HepG2 (cell line): Measurements from ENCODE around the gene GAS2L2. TPM values are rescaled to one million over a fixed set of nuclear protein-coding genes. Genes with fewer than 3 reads are reported as not detected.

Source experiments
- ARNTL ChIP-seq: sonication (generic); formaldehyde crosslinking; IDR thresholded peaks from 2 replicates; pipeline ENCODE4 v1.4.0; 2020; ENCODE audit warnings: mild to moderate bottlenecking, missing genetic modification reagents
- CENPX ChIP-seq: sonication (generic); formaldehyde crosslinking; IDR thresholded peaks from 2 replicates; pipeline ENCODE4 v1.9.0; 2021; ENCODE audit warnings: mild to moderate bottlenecking, missing genetic modification reagents, moderate library complexity
- HNRNPUL1 ChIP-seq: fragments of 200-400 bp; formaldehyde crosslinking; IDR thresholded peaks from 2 replicates; pipeline ENCODE4 v1.6.1; 2017; ENCODE audit warnings: low read depth, mild to moderate bottlenecking, low read length, moderate library complexity
- KDM5A ChIP-seq: fragments of 200-600 bp; sonication (generic); IDR thresholded peaks from 2 replicates; pipeline ENCODE4 v1.7.0; 2018; ENCODE audit warnings: antibody characterized with exemption, mild to moderate bottlenecking, low read length, borderline replicate concordance
- MTERF4 ChIP-seq: sonication (generic); formaldehyde crosslinking; IDR thresholded peaks from 2 replicates; pipeline ENCODE4 v1.8.0; 2023; ENCODE audit warnings: mild to moderate bottlenecking, missing genetic modification reagents
- MYPOP ChIP-seq: sonication (generic); formaldehyde crosslinking; IDR thresholded peaks from 2 replicates; pipeline ENCODE4 v1.8.1; 2023; ENCODE audit warnings: mild to moderate bottlenecking, moderate library complexity, missing genetic modification reagents
- NR1H2 ChIP-seq: sonication (generic); formaldehyde crosslinking; IDR thresholded peaks from 2 replicates; pipeline ENCODE4 v1.8.1; 2022; ENCODE audit warnings: low read depth, missing genetic modification reagents, borderline replicate concordance
- NR2F6 ChIP-seq, 2 experiments: IDR thresholded peaks; 2 replicates each; pipeline ENCODE4 v1.6.1; 2016; ENCODE audit warnings: antibody characterized with exemption in 1 of 2, mild to moderate bottlenecking in 1 of 2
- PAF1 ChIP-seq: IDR thresholded peaks from 2 replicates; pipeline ENCODE4 v1.6.1; 2016; ENCODE audit warnings: missing genetic modification reagents, missing compliant biosample characterization
- PHF21A ChIP-seq: sonication (generic); formaldehyde crosslinking; IDR thresholded peaks from 2 replicates; pipeline ENCODE4 v1.5.0; 2020; ENCODE audit warnings: mild to moderate bottlenecking, missing genetic modification reagents
- PPARG ChIP-seq: conservative IDR thresholded peaks from 2 replicates; pipeline ENCODE4 v1.6.1; 2016; ENCODE audit warnings: missing biosample characterization, missing genetic modification reagents
- SAFB2 ChIP-seq: sonication (generic); formaldehyde crosslinking; IDR thresholded peaks from 2 replicates; pipeline ENCODE4 v1.5.1; 2020; ENCODE audit warnings: missing genetic modification reagents, low read depth, mild to moderate bottlenecking, borderline replicate concordance
- STAT5B ChIP-seq: sonication (generic); formaldehyde crosslinking; IDR thresholded peaks from 2 replicates; pipeline ENCODE4 v1.4.0; 2020; ENCODE audit warnings: missing genetic modification reagents
- TFAP4 ChIP-seq: sonication (generic); IDR thresholded peaks from 2 replicates; pipeline ENCODE4 v1.6.1; 2016; ENCODE audit warnings: low read depth, borderline replicate concordance
- THAP9 ChIP-seq: sonication (generic); formaldehyde crosslinking; IDR thresholded peaks from 2 replicates; pipeline ENCODE4; 2020; ENCODE audit warnings: missing genetic modification reagents, mild to moderate bottlenecking, borderline replicate concordance
- TOPORS ChIP-seq: sonication (generic); formaldehyde crosslinking; IDR thresholded peaks from 2 replicates; pipeline ENCODE4 v1.8.0; 2023; ENCODE audit warnings: mild to moderate bottlenecking, missing genetic modification reagents
- ZBTB3 ChIP-seq: sonication (generic); formaldehyde crosslinking; IDR thresholded peaks from 2 replicates; pipeline ENCODE4 v1.4.0; 2020; ENCODE audit warnings: low read depth, mild to moderate bottlenecking, moderate library complexity, missing genetic modification reagents, borderline replicate concordance
- ZNF335 ChIP-seq: sonication (generic); formaldehyde crosslinking; IDR thresholded peaks from 2 replicates; pipeline ENCODE4 v1.4.0; 2020; ENCODE audit warnings: missing genetic modification reagents
- ZNF451 ChIP-seq: sonication (generic); formaldehyde crosslinking; IDR thresholded peaks from 2 replicates; pipeline ENCODE4 v1.5.0; 2020; ENCODE audit warnings: mild to moderate bottlenecking, missing genetic modification reagents
- ZNF576 ChIP-seq: sonication (generic); formaldehyde crosslinking; IDR thresholded peaks from 2 replicates; pipeline ENCODE4 v1.4.0; 2020; ENCODE audit warnings: mild to moderate bottlenecking, missing genetic modification reagents
- ZNF747 ChIP-seq: sonication (generic); formaldehyde crosslinking; IDR thresholded peaks from 2 replicates; pipeline ENCODE4 v1.8.1; 2023; ENCODE audit warnings: missing genetic modification reagents, mild to moderate bottlenecking, borderline replicate concordance
- ZSCAN12 ChIP-seq: sonication (generic); formaldehyde crosslinking; IDR thresholded peaks from 2 replicates; pipeline ENCODE4 v1.9.0; 2021; ENCODE audit warnings: mild to moderate bottlenecking, missing genetic modification reagents
- ZSCAN31 ChIP-seq: sonication (generic); formaldehyde crosslinking; IDR thresholded peaks from 2 replicates; pipeline ENCODE4 v1.5.0; 2020; ENCODE audit warnings: low read depth, mild to moderate bottlenecking, missing genetic modification reagents
- polyA plus RNA-seq, 8 experiments: library from polyadenylated mRNA; depleted of rRNA in 3 of 8; stranded (reverse) in 7 of 8; unstranded in 1 of 8; fragments of >200 nt; fragmentation: Illumina TruSeq in 4 of 8; extraction: Trizol in 4 of 8; gene quantifications; 2 replicates each; pipeline versions ENCODE4 v1.2.1 to v1.2.3, GENCODE V29; 2011 to 2016; ENCODE audit warnings: low read depth in 4 of 8, missing spikeins in 1 of 8, mixed read lengths in 1 of 8; ENCODE audit not compliant: insufficient read depth in 1 of 8
- total RNA-seq, 5 experiments: library from RNA; depleted of rRNA; stranded (reverse); fragments of >200 nt; fragmentation: Illumina TruSeq; extraction: Trizol; gene quantifications; 2 replicates each; pipeline ENCODE4 v1.2.3, GENCODE V29; 2016; ENCODE audit warnings: low read depth in 1 of 5

Gene GAS2L2
- total and polyA plus RNA-seq, 2 of the 13 experiments (the other 11 are each of a cell fraction or from before 2014, with no cell fraction given), result not detected

- TF ChIP-seq ZNF576, result no peak
- TF ChIP-seq STAT5B (CRISPR knock-in tag), result no peak
- no peak for TF ChIP-seq PAF1 (CRISPR knock-in tag)
- TF ChIP-seq ZBTB3 (CRISPR knock-in tag), result no peak
- 0 out of 2 replicates have a peak, but pooled peaks have one; percentile 60 for TF ChIP-seq ARNTL
- TF ChIP-seq CENPX (CRISPR knock-in tag), result no peak
- no peak for TF ChIP-seq HNRNPUL1
- TF ChIP-seq ZSCAN31 (CRISPR knock-in tag), result peak; percentile 92
- peak; percentile 64; the same call in 1 of the 2 replicates for TF ChIP-seq NR1H2
- peak; percentile 59; the same call in 1 of the 2 replicates for TF ChIP-seq SAFB2 (CRISPR knock-in tag)
- TF ChIP-seq PHF21A, result peak; percentile 81
- TF ChIP-seq PPARG (CRISPR knock-in tag), result peak; percentile 65
- TF ChIP-seq ZNF335, result no peak
- no peak for TF ChIP-seq ZSCAN12 (CRISPR knock-in tag)
- TF ChIP-seq MYPOP (CRISPR knock-in tag), result peak; percentile 99
- TF ChIP-seq NR2F6 (IDR thresholded peaks at IDR 0.05), result no peak
- peak; percentile 35; the same call in 1 of the 2 replicates for TF ChIP-seq NR2F6 (CRISPR knock-in tag; IDR thresholded peaks at IDR 0.05)
- TF ChIP-seq ZNF747 (CRISPR knock-in tag), result 0 out of 2 replicates have a peak, but pooled peaks have one; percentile 75
- TF ChIP-seq MTERF4 (CRISPR knock-in tag), result no peak; the same call in 1 of the 2 replicates
- no peak for TF ChIP-seq KDM5A
- peak; percentile 70; the same call in 1 of the 2 replicates for TF ChIP-seq TFAP4
- TF ChIP-seq TOPORS, result 0 out of 2 replicates have a peak, but pooled peaks have one; percentile 16
- TF ChIP-seq THAP9, result peak; percentile 43; the same call in 1 of the 2 replicates
- peak; percentile 94 for TF ChIP-seq ZNF451
These were observed 11.3 kb upstream of the GAS2L2 start (continued) for GRCh38 chr17:35764123-35764991.
